Fibroblast of lung (primary cell): ENCODE data around the gene DSCAML1.

Experiments used
- EZH2 ChIP-seq: IDR thresholded peaks from 2 replicates; pipeline ENCODE4 v1.5.1; 2012; ENCODE audit warnings: low read length, control low read depth, mild to moderate bottlenecking; ENCODE audit errors: missing control alignments
- TF ChIP-seq, protein P1 (sequence below), 2 donors: IDR thresholded peaks in 1 of 2; conservative IDR thresholded peaks in 1 of 2; 1 replicate in 1 of 2; 2 replicates in 1 of 2; pipeline ENCODE4 v1.5.1; 2011 to 2012; ENCODE audit warnings: low read length in 2 of 2, control low read depth in 1 of 2, inconsistent platforms in 1 of 2, low read depth in 1 of 2, mild to moderate bottlenecking in 1 of 2

DNA sequence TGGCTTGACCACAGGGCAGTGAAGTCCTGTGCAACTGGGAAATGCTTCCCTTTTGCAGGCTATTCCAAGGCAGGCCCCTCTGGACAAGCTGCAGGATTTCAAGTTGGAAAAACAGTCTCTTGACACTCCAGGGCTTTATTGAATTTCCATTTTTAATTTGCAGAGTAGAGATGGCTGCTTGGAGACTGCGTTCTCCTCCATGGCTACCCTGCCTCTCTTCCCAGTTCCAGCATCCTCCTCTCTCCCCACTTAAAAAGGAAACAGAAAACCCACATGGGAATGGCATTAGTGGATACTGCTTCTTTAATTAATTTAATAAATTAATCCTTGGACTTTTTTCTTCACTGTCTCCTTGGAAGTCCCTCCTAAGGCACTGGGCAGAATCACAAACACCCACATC is 115.6 kb downstream of the DSCAML1 start:
- TF ChIP-seq, protein P1, sequence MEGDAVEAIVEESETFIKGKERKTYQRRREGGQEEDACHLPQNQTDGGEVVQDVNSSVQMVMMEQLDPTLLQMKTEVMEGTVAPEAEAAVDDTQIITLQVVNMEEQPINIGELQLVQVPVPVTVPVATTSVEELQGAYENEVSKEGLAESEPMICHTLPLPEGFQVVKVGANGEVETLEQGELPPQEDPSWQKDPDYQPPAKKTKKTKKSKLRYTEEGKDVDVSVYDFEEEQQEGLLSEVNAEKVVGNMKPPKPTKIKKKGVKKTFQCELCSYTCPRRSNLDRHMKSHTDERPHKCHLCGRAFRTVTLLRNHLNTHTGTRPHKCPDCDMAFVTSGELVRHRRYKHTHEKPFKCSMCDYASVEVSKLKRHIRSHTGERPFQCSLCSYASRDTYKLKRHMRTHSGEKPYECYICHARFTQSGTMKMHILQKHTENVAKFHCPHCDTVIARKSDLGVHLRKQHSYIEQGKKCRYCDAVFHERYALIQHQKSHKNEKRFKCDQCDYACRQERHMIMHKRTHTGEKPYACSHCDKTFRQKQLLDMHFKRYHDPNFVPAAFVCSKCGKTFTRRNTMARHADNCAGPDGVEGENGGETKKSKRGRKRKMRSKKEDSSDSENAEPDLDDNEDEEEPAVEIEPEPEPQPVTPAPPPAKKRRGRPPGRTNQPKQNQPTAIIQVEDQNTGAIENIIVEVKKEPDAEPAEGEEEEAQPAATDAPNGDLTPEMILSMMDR (conservative IDR thresholded peaks at IDR 0.05 in 1 of 2, IDR thresholded peaks at IDR 0.05 in 1 of 2; ENCODE audit: low read depth in 1 of 2, low read length in 2 of 2), result no peak
- no peak for TF ChIP-seq EZH2
